Suppressor macrophage treated with lipopolysaccharide for 4 hours (primary cell): Measurements from ENCODE around the gene NIFK.
"Not testable (repeated sequence)": the region's sequence is repeated elsewhere in the genome, so short reads cannot be mapped to it uniquely, and the experiment has no call there.

Experiments used
- DNase-seq: peaks from one replicate; pipeline ENCODE4 v3.0.0-alpha.2; 2020

The NIFK gene

GRCh38 chr2:121731366-121731765, 5.3 kb downstream of the NIFK start:
- no peak for DNase-seq

- no peak for DNase-seq
Measured at GRCh38 chr2:121727950-121728349, 8.7 kb downstream of the NIFK start.

- DNase-seq, result no peak
Measured at GRCh38 chr2:121727332-121727731, 9.3 kb downstream of the NIFK start.

GRCh38 chr2:121723316-121723715, 13.4 kb downstream of the NIFK start:
- no peak for DNase-seq

GRCh38 chr2:121722479-121722878, 14.2 kb downstream of the NIFK start:
- peak; percentile 75 for DNase-seq

- DNase-seq, result peak; percentile 74
Measured at GRCh38 chr2:121721926-121722325, 14.7 kb downstream of the NIFK start.

GRCh38 chr2:121717529-121717928, 19.1 kb downstream of the NIFK start:
- DNase-seq, result no peak

- no peak for DNase-seq
Measured at GRCh38 chr2:121716126-121716525, 20.5 kb downstream of the NIFK start.

GRCh38 chr2:121711481-121711880, 25.2 kb downstream of the NIFK start:
- not testable (repeated sequence) for DNase-seq

GRCh38 chr2:121710470-121711170, 26.1 kb downstream of the NIFK start:
- no peak for DNase-seq

GRCh38 chr2:121709776-121710469, 26.8 kb downstream of the NIFK start:
- no peak for DNase-seq

- DNase-seq, result no peak
Measured at GRCh38 chr2:121707920-121708361, 28.7 kb downstream of the NIFK start.

- DNase-seq, result no peak
Measured at GRCh38 chr2:121707344-121707919, 29.2 kb downstream of the NIFK start.

- no peak for DNase-seq
Measured at GRCh38 chr2:121705958-121706357, 30.7 kb downstream of the NIFK start.

- DNase-seq, result no peak
Measured at GRCh38 chr2:121705390-121705789, 31.3 kb downstream of the NIFK start.

- DNase-seq, result not testable (repeated sequence)
Measured at GRCh38 chr2:121701761-121702160, 34.9 kb downstream of the NIFK start.

- peak; percentile 89 for DNase-seq
Measured at GRCh38 chr2:121699421-121700333, 37.0 kb downstream of the NIFK start.

- no peak for DNase-seq
Measured at GRCh38 chr2:121698318-121698930, 38.3 kb downstream of the NIFK start.

- no peak for DNase-seq
Measured at GRCh38 chr2:121697108-121697631, 39.5 kb downstream of the NIFK start.

GRCh38 chr2:121696410-121696930, 40.2 kb downstream of the NIFK start:
- no peak for DNase-seq

- DNase-seq, result no peak
Measured at GRCh38 chr2:121695171-121695451, 41.6 kb downstream of the NIFK start.
